Bone marrow (tissue), 2 donors: ENCODE measurements around the gene CCNL2.
"Not testable (repeated sequence)": the region's sequence is repeated elsewhere in the genome, so short reads cannot be mapped to it uniquely, and the experiment has no call there.

ENCODE experiments used
- DNase-seq, 2 donors: peaks; one replicate each; lab custom pipeline; 2025; lab: John Stamatoyannopoulos, UW

CCNL2 gene

GRCh38 chr1:1399872-1400575, 889 bp upstream of the CCNL2 start:
- DNase-seq, result no peak

GRCh38 chr1:1398677-1399186, 403 bp downstream of the CCNL2 start:
- DNase-seq, result no peak

GRCh38 chr1:1397839-1398523, 1.2 kb downstream of the CCNL2 start:
- DNase-seq, result no peak

- DNase-seq, result no peak
Observed at GRCh38 chr1:1395166-1395565, 4.0 kb downstream of the CCNL2 start.

GRCh38 chr1:1394116-1394515, 5.0 kb downstream of the CCNL2 start:
- no peak for DNase-seq

GRCh38 chr1:1393428-1393827, 5.7 kb downstream of the CCNL2 start:
- DNase-seq, result no peak

GRCh38 chr1:1393014-1393413, 6.1 kb downstream of the CCNL2 start:
- no peak for DNase-seq

- DNase-seq, result no peak
Observed at GRCh38 chr1:1391225-1391624, 7.9 kb downstream of the CCNL2 start.

- no peak for DNase-seq
Observed at GRCh38 chr1:1390675-1391074, 8.5 kb downstream of the CCNL2 start.

GRCh38 chr1:1388078-1388472, 11.1 kb downstream of the CCNL2 start:
- DNase-seq, result no peak

- DNase-seq, result no peak
Observed at GRCh38 chr1:1387098-1388077, 11.7 kb downstream of the CCNL2 start.

- no peak for DNase-seq
Observed at GRCh38 chr1:1385931-1386330, 13.2 kb downstream of the CCNL2 start.

- not testable (repeated sequence) for DNase-seq
Observed at GRCh38 chr1:1385339-1385738, 13.8 kb downstream of the CCNL2 start.

- DNase-seq, result no peak
Observed at GRCh38 chr1:1381294-1381693, 17.8 kb downstream of the CCNL2 start.

- DNase-seq, result no peak
Observed at GRCh38 chr1:1380860-1381259, 18.3 kb downstream of the CCNL2 start.

GRCh38 chr1:1377540-1378205, 21.5 kb downstream of the CCNL2 start:
- no peak for DNase-seq

GRCh38 chr1:1376551-1377226, 22.4 kb downstream of the CCNL2 start:
- DNase-seq, result no peak

GRCh38 chr1:1374929-1375662, 24.0 kb downstream of the CCNL2 start, which contains the start of gene AURKAIP1:
Gene AURKAIP1, minus strand, starts transcription at chr1:1375207. Its CDS starts 451 bp downstream, at chr1:1374756.
- peak; percentile 90 to 99 for DNase-seq

- DNase-seq, result no peak
Observed at GRCh38 chr1:1374589-1374928, 24.6 kb downstream of the CCNL2 start.

GRCh38 chr1:1373815-1374588, 25.1 kb downstream of the CCNL2 start:
- no peak for DNase-seq
